IPS-11a (cell line): ENCODE data around the gene TNIK.
"Not testable (repeated sequence)": the region's sequence is repeated elsewhere in the genome, so short reads cannot be mapped to it uniquely, and the experiment has no call there.

Experiments used
- H3K4me3 ChIP-seq: one replicate; pipeline ENCODE4 v1.5.1; 2013; ENCODE audit warnings: low read depth, low read length, control low read depth

Gene TNIK

DNA sequence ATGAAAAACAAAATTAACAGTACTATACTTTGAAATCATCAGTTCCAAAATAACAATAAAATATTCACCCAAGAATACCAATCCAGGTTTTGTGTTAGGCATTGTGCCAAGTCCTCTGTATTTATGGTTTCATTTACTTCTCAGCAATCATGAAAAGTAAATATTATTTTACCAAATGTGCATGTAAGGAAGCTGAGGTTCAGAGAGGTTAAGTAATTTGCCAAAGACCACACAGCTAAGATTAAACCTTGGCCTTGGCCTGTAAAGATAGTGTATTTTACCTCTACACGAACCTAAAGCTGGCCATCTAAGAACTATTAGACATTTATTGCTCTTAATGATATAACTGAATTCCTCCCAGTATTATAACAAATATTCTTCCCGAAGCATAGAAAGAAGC lies 309.3 kb downstream of the TNIK start:
- H3K4me3 ChIP-seq, result no peak overlapping the region

GRCh38 chr3:171149526-171150116 lies 310.6 kb downstream of the TNIK start:
- no peak overlapping the region for H3K4me3 ChIP-seq

- no peak overlapping the region for H3K4me3 ChIP-seq
Observed at GRCh38 chr3:171145798-171146197, 314.4 kb downstream of the TNIK start.

GRCh38 chr3:171142985-171143384 lies 317.2 kb downstream of the TNIK start:
- no peak overlapping the region for H3K4me3 ChIP-seq

- H3K4me3 ChIP-seq, result no peak overlapping the region
Observed at GRCh38 chr3:171140246-171140645, 320.0 kb downstream of the TNIK start.

DNA sequence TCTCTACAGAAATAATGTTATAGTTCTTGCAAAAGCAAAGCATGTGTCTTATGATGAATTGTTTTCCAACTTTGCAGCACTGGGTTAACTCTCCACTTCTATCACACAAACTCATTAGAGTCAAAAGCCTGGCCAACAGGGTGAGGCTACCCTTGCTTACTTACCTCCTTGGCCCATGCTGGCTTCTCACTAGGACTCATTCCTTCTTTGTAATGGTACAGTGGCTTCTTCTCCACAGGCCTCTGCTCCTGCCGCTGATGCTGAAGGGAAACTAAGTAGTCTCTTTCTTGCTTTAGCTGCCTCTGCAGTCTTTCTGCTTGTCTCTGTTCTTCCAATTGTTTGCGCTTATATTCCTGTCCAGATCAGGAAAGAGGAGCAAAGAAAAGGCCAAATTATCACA lies 322.2 kb downstream of the TNIK start:
- no peak overlapping the region for H3K4me3 ChIP-seq

GRCh38 chr3:171135549-171135948 lies 324.7 kb downstream of the TNIK start:
- H3K4me3 ChIP-seq, result no peak overlapping the region

DNA sequence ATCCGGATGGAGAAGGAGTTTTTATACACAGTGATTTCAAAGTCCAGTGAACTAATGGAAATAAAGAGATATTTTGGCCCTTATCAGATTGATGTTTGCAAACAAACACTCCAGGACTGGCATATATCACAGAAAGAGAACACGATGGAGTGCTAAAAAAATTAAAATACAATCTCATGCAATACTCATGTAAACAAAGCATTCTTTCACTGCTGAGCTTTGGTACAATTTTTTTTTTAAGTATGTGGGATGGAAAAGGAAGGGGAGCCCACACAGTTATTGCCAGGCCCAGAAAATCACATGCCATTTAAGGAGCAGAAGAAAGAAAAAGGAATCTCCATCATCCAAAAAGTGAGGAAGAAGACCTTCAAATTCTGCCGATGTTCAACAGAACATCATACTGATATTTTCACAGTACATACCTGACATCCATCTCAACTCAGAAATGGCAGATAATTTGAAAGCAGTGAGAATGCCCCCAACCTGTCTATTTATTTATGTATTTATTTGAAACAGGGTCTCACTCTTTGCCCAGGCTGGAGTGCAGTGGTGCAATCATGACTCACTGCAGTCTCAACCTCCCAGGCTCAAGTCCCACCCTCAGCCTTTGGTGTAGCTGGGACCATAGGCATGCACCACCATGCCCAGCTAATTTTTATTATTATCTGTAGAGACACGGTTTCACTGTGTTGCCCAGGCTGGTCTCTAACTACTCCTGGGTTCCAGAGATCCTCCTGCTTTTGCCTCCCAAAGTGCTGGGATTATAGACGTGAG lies 326.2 kb downstream of the TNIK start:
- no peak overlapping the region for H3K4me3 ChIP-seq

DNA sequence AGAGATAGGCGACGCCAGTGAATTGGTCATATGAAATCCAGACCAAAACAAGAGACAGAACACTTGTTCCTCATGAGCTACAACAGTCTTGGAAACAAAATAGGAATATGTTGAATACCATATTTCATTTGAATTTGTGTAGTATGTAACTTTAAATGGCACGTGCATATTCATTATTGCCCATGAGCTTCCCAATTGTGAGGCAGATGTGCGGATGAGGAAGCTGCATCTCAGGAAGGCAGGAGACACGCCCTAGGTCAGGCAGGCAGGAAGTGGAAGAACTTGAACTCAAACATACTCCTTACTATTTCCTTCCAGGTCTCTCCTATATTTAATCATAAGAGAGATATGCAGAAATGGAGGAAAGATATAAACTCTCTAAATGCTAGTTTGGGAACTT lies 326.9 kb downstream of the TNIK start:
- no peak overlapping the region for H3K4me3 ChIP-seq

DNA sequence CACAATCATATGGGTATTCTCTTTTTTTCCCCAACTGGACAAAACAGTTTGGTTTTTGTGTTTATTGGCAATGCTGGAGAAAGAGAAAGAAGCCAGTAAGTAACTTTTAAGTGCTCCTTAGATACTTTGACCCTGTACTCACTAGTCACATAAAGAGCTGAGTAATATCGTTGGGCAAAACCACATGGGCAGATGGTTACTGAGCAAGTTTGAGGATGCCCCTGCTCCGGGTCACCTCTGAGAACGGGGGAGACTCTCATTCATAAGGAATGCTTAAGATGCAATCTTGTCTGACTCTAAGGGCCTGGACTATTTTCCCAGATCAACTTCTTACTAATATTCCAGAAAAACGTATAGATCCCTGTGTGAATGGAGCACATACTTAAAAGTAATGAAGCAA lies 327.3 kb downstream of the TNIK start:
- no peak overlapping the region for H3K4me3 ChIP-seq

DNA sequence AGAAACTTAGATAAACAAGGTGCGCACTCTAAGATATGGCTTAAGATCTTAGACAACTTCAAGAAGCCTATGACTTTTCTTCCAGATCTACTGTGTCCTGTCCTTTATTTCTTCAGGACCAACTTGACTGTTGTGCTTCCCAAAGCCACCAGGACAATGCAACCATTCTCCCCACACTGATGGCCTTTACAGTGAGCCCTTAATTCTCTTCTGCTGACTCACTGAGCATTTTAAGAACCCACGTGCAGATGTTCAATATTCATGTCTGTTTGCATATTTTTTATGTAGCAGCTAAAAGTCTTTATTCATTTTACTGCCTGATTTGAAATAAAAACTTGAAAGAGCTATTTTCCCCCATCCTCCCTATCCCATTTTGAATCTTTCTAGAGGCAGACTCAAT lies 330.4 kb downstream of the TNIK start:
- H3K4me3 ChIP-seq, result no peak overlapping the region

DNA sequence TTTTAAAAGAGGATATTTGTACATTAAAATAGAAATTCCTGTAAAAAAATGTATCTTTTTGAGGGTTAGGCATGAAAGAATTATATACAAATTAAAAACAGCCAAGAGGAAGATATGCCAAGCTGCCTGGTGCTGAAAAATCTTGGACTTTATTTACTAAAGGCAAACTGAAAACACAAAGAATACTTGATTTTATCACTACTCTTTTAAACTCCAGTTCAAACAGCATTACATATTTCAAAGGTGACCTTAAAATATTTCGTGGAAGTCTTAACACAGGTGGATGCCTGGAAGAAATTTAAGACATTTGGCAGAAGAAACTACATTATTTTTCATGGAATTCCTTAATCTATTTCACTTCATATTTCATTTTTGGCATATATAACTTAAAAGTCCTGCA lies 332.6 kb downstream of the TNIK start:
- no peak overlapping the region for H3K4me3 ChIP-seq

- H3K4me3 ChIP-seq, result no peak overlapping the region
Observed at GRCh38 chr3:171126478-171127209, 333.6 kb downstream of the TNIK start.

DNA sequence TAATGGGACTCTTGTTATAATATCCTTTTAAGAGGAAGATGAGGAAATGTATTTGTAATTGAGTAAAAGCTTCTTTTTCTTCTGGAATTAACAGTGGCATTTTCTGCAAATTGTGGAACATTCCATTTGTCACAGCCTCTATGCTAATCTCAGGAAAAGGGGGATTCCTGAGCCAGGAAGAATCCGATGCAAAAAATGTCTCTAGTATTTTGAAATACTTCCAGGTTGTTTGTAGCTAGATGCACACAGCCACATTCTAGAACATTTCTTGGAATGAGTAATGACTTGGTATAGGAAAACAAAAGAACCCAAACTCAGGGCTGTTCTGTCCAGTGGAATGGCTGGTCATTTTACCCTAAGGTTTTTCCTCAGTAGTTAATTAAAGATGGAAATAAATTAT lies 335.2 kb downstream of the TNIK start:
- no peak overlapping the region for H3K4me3 ChIP-seq

GRCh38 chr3:171123915-171124314 lies 336.3 kb downstream of the TNIK start:
- H3K4me3 ChIP-seq, result no peak overlapping the region

GRCh38 chr3:171122861-171123260 lies 337.3 kb downstream of the TNIK start:
- no peak overlapping the region for H3K4me3 ChIP-seq

GRCh38 chr3:171122240-171122639 lies 338.0 kb downstream of the TNIK start:
- no peak overlapping the region for H3K4me3 ChIP-seq

DNA sequence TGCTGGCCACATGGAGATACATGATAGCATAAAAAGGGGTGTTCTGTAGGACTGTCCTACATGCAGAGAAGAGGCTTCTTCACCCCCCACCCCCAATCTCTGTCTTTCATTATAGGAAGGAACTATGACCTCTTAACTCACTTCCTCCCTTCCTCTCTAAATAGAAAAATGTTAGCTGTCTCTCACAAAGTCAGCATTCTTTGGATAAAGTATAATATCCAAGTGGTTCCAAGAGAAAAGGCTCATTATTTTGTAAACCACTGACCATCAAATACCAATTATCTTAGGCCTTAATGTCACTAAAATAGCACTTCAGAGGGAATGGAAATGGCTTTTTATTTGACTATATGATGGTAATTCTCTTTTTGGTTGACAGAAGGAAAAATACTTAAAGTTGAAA lies 338.4 kb downstream of the TNIK start:
- H3K4me3 ChIP-seq, result no peak overlapping the region

DNA sequence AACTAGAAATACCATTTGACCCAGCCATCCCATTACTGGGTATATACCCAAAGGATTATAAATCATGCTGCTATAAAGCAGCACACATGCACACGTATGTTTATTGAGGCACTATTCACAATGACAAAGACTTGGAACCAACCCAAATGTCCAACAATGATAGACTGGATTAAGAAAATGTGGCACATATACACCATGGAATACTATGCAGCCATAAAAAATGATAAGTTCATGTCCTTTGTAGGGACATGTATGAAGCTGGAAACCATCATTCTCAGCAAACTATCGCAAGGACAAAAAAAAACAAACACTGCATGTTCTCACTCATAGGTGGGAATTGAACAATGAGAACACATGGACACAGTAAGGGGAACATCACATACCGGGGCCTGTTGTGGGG lies 340.8 kb downstream of the TNIK start:
- not testable (repeated sequence) for H3K4me3 ChIP-seq

DNA sequence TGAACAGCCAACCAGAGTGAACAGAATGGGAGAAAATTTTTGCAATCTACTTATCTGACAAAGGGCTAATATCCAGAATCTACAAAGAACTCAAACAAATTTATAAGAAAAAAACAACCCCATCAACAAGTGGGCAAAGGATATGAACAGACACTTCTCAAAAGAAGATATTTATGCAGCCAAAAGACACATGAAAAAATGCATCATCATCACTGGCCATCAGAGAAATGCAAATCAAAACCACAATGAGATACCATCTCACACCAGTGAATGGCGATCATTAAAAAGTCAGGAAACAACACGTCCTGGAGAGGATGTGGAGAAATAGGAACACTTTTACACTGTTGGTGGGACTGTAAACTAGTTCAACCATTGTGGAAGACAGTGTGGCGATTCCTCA lies 341.2 kb downstream of the TNIK start:
- not testable (repeated sequence) for H3K4me3 ChIP-seq

GRCh38 chr3:171116824-171117395 lies 343.3 kb downstream of the TNIK start:
- no peak overlapping the region for H3K4me3 ChIP-seq

- H3K4me3 ChIP-seq, result no peak overlapping the region
Observed at GRCh38 chr3:171116365-171116764, 343.8 kb downstream of the TNIK start.
